ENCODE measurements around the gene DLG5. TPM values are rescaled to one million over a fixed set of nuclear protein-coding genes. Genes with fewer than 3 reads are reported as not detected.

The DLG5 gene
- total RNA-seq, 4 donors from 2014 or later: 117 to 196 (median 147) TPM

DNA sequence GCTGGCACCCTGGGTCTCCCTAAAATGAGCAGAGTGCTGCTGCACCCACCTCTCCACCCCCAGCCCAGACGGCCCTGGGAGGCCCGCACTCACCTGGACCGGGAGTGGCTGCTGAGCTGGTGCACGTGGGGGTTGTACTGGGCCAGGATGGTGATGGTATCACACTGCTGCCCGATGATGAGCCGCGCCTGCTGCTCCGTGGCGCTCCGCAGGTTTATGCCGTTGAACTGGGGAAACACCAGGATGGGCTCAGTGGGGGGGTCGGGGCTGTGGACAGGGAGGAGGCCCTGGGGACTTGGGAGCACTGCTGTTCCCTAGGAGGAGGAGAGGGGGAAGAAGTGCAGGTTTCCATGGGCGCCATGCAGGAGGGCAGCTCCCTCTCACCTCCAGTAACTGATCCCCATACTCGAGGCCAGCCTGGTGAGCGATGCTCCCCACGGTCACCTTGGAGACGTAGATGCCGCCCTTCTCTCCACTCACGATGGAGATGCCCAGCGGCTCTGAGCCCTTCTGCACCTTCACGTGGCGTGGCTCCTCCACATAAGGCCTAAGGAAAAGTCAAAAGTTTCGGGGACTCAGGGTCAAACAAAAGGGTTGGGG lies 114.6 kb downstream of the DLG5 start:
- Histone ChIP-seq H3K27me3 (no peaks in the 10 kb centered on the region), H3K27ac (no peak overlapping the region), H3K9me3 (no peaks in the 10 kb centered on the region), H3K36me3 (peaks cover 96% of the 10 kb centered on the region), H3K4me1 (no peaks in the 10 kb centered on the region), H3K4me3 (no peak overlapping the region)
- 93% methylated on average over 14 of the region's 23 CpGs for WGBS
- no peak for DNase-seq (ENCODE audit: low spot score in 2 of 2)
- TF ChIP-seq, protein P1, sequence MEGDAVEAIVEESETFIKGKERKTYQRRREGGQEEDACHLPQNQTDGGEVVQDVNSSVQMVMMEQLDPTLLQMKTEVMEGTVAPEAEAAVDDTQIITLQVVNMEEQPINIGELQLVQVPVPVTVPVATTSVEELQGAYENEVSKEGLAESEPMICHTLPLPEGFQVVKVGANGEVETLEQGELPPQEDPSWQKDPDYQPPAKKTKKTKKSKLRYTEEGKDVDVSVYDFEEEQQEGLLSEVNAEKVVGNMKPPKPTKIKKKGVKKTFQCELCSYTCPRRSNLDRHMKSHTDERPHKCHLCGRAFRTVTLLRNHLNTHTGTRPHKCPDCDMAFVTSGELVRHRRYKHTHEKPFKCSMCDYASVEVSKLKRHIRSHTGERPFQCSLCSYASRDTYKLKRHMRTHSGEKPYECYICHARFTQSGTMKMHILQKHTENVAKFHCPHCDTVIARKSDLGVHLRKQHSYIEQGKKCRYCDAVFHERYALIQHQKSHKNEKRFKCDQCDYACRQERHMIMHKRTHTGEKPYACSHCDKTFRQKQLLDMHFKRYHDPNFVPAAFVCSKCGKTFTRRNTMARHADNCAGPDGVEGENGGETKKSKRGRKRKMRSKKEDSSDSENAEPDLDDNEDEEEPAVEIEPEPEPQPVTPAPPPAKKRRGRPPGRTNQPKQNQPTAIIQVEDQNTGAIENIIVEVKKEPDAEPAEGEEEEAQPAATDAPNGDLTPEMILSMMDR (IDR thresholded peaks at IDR 0.05): no peak
- TF ChIP-seq POLR2A (IDR thresholded peaks at IDR 0.05): no peak
- no peak for TF ChIP-seq EP300 (IDR thresholded peaks at IDR 0.05)
- no peak for TF ChIP-seq POLR2AphosphoS5 (IDR thresholded peaks at IDR 0.05)

DNA sequence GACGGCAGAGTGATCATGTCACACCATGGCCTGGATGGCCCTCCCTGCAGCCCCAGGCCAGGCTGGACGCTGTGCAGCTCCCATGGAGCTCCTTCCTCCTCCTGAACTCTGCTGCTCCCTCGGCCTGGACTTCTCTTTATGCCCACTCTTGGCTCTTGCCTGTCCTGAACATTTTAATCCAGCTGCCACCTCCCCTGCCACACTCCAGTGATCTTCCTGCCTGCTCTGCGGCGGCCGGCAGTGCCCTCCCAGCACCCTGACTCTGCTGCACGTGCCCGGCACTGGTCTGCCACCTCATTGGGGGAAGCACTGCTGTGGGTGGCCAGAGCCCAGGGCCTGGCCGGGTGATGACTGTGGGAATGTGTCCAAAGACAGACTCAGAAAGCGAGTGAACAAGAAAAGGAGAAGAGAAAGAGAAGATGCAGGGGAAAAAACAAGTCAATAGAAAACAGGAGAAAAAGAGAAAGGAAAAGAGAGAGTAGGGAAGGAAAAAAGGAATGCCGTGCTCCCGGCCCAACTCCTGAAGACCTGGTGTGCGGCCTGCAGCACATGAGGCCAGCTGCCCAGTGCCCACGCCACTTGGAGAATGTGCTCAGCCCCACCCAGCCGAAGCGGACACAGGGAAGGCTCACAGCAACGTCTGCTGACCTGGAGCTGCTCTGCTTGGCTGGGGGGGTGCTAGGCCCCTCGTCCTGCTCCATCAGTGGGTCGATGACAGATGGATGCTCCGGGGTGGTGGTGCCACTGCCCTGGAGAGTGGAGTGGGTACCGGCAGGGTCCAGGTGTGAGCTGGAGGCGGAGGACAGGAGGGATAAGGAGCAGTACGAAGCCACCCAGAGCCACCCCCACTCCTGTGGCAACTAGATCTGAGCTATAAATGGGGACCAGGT lies 115.9 kb downstream of the DLG5 start:
- no peaks in the 10 kb centered on the region for H3K27me3 ChIP-seq
- H3K4me1 ChIP-seq: no peaks in the 10 kb centered on the region
- no peak for TF ChIP-seq EP300 (IDR thresholded peaks at IDR 0.05)
- TF ChIP-seq, protein P1 (IDR thresholded peaks at IDR 0.05): no peak
- TF ChIP-seq POLR2AphosphoS5 (IDR thresholded peaks at IDR 0.05): no peak
- no peak for TF ChIP-seq POLR2A (IDR thresholded peaks at IDR 0.05)
- H3K27ac ChIP-seq: no peak overlapping the region
- peaks cover 96% of the 10 kb centered on the region for H3K36me3 ChIP-seq
- no peak overlapping the region for H3K4me3 ChIP-seq
- no peaks in the 10 kb centered on the region for H3K9me3 ChIP-seq
- DNase-seq (ENCODE audit: low spot score in 2 of 2): no peak
- WGBS: 86% methylated on average over 21 of the region's 23 CpGs

DNA sequence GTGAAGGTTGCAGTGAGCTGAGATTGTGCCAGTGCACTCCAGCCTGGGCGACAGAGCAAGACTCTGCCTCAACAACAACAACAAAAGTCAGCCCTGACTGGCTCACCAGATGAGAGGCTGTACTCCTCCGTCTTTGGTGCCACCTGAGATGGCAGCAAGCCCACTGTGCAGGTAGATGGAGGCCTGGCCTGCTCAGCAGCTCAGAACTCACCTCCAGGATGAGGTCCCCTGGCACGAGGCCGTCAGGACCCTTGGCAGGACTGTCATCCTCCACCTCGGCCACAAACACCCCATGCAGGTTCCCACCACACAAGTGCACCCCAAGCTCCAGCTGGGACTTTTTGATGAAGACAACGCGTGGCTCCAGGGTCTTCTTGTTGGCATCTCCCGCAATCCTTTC lies 117.2 kb downstream of the DLG5 start:
- Histone ChIP-seq H3K4me3 (no peak overlapping the region), H3K4me1 (no peaks in the 10 kb centered on the region), H3K27ac (no peak overlapping the region), H3K36me3 (peaks cover 96% of the 10 kb centered on the region), H3K27me3 (no peaks in the 10 kb centered on the region), H3K9me3 (no peaks in the 10 kb centered on the region)
- no peak for DNase-seq (ENCODE audit: low spot score in 2 of 2)
- 92% methylated on average over 6 of the region's 8 CpGs for WGBS
- TF ChIP-seq, protein P1 (IDR thresholded peaks at IDR 0.05): no peak

DNA sequence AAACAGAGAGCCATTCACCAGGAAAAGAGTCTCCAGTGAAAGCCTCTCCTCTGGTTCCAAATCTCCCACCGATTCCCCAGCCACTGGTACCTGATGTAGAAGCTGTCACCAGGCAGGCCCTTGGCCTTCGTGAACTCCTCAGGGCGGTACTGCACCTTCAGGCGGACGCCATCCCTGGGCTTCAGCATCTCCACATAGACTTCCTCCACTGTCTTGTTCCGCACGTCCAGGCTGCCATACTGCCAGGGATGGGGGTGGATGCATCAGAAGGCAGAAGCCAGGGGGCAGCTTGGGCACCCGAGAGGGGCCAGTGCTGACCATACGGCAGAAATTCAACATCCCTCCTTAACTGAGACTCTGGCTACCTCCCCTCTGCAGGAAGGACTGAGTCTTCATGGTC lies 118.8 kb downstream of the DLG5 start:
- DNase-seq (ENCODE audit: low spot score in 2 of 2): no peak
- Histone ChIP-seq H3K4me3 (no peak overlapping the region), H3K36me3 (peaks cover 99% of the 10 kb centered on the region), H3K27ac (no peak overlapping the region), H3K27me3 (no peaks in the 10 kb centered on the region), H3K4me1 (no peaks in the 10 kb centered on the region), H3K9me3 (no peaks in the 10 kb centered on the region)
- WGBS: 100% methylated on average over 1 of the region's 9 CpGs
- TF ChIP-seq POLR2AphosphoS5 (IDR thresholded peaks at IDR 0.05) (no peak), POLR2A (IDR thresholded peaks at IDR 0.05) (no peak), EP300 (IDR thresholded peaks at IDR 0.05) (no peak)
- TF ChIP-seq, protein P1 (IDR thresholded peaks at IDR 0.05): no peak

DNA sequence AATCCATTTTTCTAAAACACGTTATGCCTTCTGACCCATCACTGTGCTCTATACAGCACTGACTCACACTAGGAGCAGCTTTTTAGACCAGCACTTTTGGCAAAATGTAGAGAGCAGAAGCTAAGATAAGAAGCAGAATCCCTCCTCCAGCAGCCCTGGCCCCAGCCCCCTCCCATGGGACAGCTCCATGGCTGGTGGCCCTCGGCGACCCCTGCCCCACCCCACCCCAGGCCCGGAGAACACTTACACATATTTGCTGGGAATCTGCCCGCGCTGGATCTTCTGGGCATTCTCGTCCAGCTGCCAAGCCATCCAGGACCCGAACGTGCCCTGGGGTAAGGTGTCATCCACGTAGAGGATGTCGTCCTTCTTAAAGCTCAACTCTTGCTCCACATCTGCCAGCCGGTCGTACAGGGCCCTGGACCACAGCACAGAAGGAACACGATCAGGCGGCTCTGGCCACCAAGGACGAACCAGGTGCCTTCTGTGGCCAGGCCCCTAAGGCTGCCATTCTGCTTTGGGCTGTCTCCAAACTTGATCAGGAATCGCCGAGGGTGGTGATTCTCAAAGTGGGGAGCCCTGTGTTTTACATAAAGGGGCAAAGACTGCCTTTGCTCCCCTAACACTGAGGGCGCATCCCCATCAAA lies 119.9 kb downstream of the DLG5 start:
- H3K9me3 ChIP-seq: no peaks in the 10 kb centered on the region
- H3K27me3 ChIP-seq: no peaks in the 10 kb centered on the region
- peaks cover 99% of the 10 kb centered on the region for H3K36me3 ChIP-seq
- no peak for DNase-seq (ENCODE audit: low spot score in 2 of 2)
- WGBS: 83% methylated on average over 11 of the region's 19 CpGs
- H3K27ac ChIP-seq: no peak overlapping the region
- TF ChIP-seq EP300 (IDR thresholded peaks at IDR 0.05) (no peak), POLR2A (IDR thresholded peaks at IDR 0.05) (no peak), POLR2AphosphoS5 (IDR thresholded peaks at IDR 0.05) (no peak)
- TF ChIP-seq, protein P1 (IDR thresholded peaks at IDR 0.05): no peak
- H3K4me1 ChIP-seq: no peaks in the 10 kb centered on the region
- no peak overlapping the region for H3K4me3 ChIP-seq

All from suprapubic skin (tissue), 4 donors.